Endodermal cell (in vitro differentiated cells): ENCODE data around the gene ABCA7. TPM values are rescaled to one million over a fixed set of nuclear protein-coding genes. Genes with fewer than 3 reads are reported as not detected.

Experiments
- DNase-seq: peaks from one replicate; pipeline ENCODE4 v3.0.0-alpha.2; 2017
- H3K27ac ChIP-seq: 2 replicates; pipeline ENCODE4 v1.5.1; 2013; ENCODE audit warnings: mild to moderate bottlenecking, low read depth, low read length, moderate library complexity
- H3K27me3 ChIP-seq: 2 replicates; pipeline ENCODE4 v1.6.1; 2013; ENCODE audit warnings: mild to moderate bottlenecking, low read length, moderate library complexity; ENCODE audit not compliant: insufficient read depth, control insufficient read depth, poor library complexity, severe bottlenecking
- H3K36me3 ChIP-seq: 2 replicates; pipeline ENCODE4 v1.7.0; 2013; ENCODE audit warnings: mild to moderate bottlenecking, low read length, moderate library complexity; ENCODE audit not compliant: control insufficient read depth, insufficient read depth
- H3K4me1 ChIP-seq: one replicate; pipeline ENCODE4 v1.7.0; 2013; ENCODE audit warnings: low read length; ENCODE audit not compliant: control insufficient read depth, insufficient read depth
- H3K4me3 ChIP-seq: 2 replicates; pipeline ENCODE4 v1.5.1; 2013; ENCODE audit warnings: mild to moderate bottlenecking, low read length, moderate library complexity
- H3K9ac ChIP-seq: 2 replicates; pipeline ENCODE4 v1.6.1; 2013; ENCODE audit warnings: mild to moderate bottlenecking, low read length, moderate library complexity; ENCODE audit not compliant: poor library complexity, severe bottlenecking; ENCODE audit errors: extremely low read depth
- H3K9me3 ChIP-seq: 2 replicates; pipeline ENCODE4 v1.6.1; 2013; ENCODE audit warnings: mild to moderate bottlenecking, low read length, moderate library complexity; ENCODE audit not compliant: control insufficient read depth
- H3K27ac Mint-ChIP-seq: 2 replicates; pipeline ENCODE4 v1.8.0; 2020; ENCODE audit warnings: mixed read lengths
- H3K27me3 Mint-ChIP-seq: 2 replicates; pipeline ENCODE4 v1.8.0; 2021; ENCODE audit warnings: mild to moderate bottlenecking, mixed read lengths; ENCODE audit not compliant: insufficient read depth
- H3K36me3 Mint-ChIP-seq: 2 replicates; pipeline ENCODE4 v1.8.0; 2020; ENCODE audit warnings: low read depth, mixed read lengths
- H3K4me1 Mint-ChIP-seq: 2 replicates; pipeline ENCODE4 v1.8.0; 2020; ENCODE audit warnings: mixed read lengths
- H3K4me3 Mint-ChIP-seq: 2 replicates; pipeline ENCODE4 v1.8.0; 2020; ENCODE audit warnings: mild to moderate bottlenecking, moderate library complexity, mixed read lengths
- H3K9me3 Mint-ChIP-seq: 2 replicates; pipeline ENCODE4 v1.8.0; 2020; ENCODE audit warnings: mild to moderate bottlenecking, mixed read lengths
- CTCF ChIP-seq: fragments of 200-600 bp; sonication (generic); conservative IDR thresholded peaks from 2 replicates; pipeline ENCODE4 v1.5.0; 2021; ENCODE audit warnings: antibody characterized with exemption, mild to moderate bottlenecking
- WGBS, 2 experiments: methylation state at CpG; one replicate each; pipeline versions ENCODE4 v1.1.5 to v1.1.7; 2013; ENCODE audit warnings: missing lambda C conversion rate in 2 of 2, mixed read lengths in 1 of 2; ENCODE audit not compliant: insufficient coverage in 1 of 2, insufficient read length in 1 of 2; 5-methylcytosine and 5-hydroxymethylcytosine counted together
- total RNA-seq, 2 donors: library from RNA; stranded (reverse); fragmentation: NEBNext Ultra II Directional in 1 of 2; extraction: Animal tissue kit (Norgen Biotek cat#: 25700) in 1 of 2; gene quantifications; 2 replicates in 1 of 2; 3 replicates in 1 of 2; pipeline ENCODE4 v1.2.1, GENCODE V29; 2021

The ABCA7 gene
- total RNA-seq, 2 donors from 2014 or later: 67.2 to 68.7 TPM

- peak overlapping the region; percentile 68 for H3K4me3 Mint-ChIP-seq
- H3K4me3 ChIP-seq: no peak overlapping the region
Measured at GRCh38 chr19:1084024-1084868, 44.3 kb downstream of the ABCA7 start.

GRCh38 chr19:1085053-1085658 lies 45.2 kb downstream of the ABCA7 start:
- TF ChIP-seq CTCF: no peak
- H3K27me3 ChIP-seq: no peaks in the 10 kb centered on the region
- H3K36me3 Mint-ChIP-seq: peaks cover 16% of the 10 kb centered on the region
- peaks cover 10% of the 10 kb centered on the region for H3K36me3 ChIP-seq
- no peak overlapping the region for H3K9ac ChIP-seq
- no peak overlapping the region for H3K4me3 ChIP-seq
- WGBS, 2 experiments: 71 to 80% methylated on average over 4 to 6 of the region's 8 CpGs
- H3K9me3 ChIP-seq: no peaks in the 10 kb centered on the region
- H3K4me1 ChIP-seq: no peaks in the 10 kb centered on the region
- no peak overlapping the region for H3K27ac Mint-ChIP-seq
- H3K9me3 Mint-ChIP-seq: no peaks in the 10 kb centered on the region
- H3K4me1 Mint-ChIP-seq: peaks cover 1% of the 10 kb centered on the region
- H3K27ac ChIP-seq: no peak overlapping the region
- no peak overlapping the region for H3K4me3 Mint-ChIP-seq
- H3K27me3 Mint-ChIP-seq: no peaks in the 10 kb centered on the region
- DNase-seq: no peak

More at GRCh38 chr19:1084024-1084868, 44.3 kb downstream of the ABCA7 start:
- Histone ChIP-seq H3K4me1 (no peaks in the 10 kb centered on the region), H3K9ac (no peak overlapping the region), H3K27ac (no peak overlapping the region), H3K9me3 (no peaks in the 10 kb centered on the region), H3K27me3 (no peaks in the 10 kb centered on the region), H3K36me3 (peaks cover 10% of the 10 kb centered on the region)
- H3K4me1 Mint-ChIP-seq: peaks cover 1% of the 10 kb centered on the region
- WGBS, 2 experiments: 95 to 96% methylated on average over 33 to 43 of the region's 43 CpGs
- H3K27ac Mint-ChIP-seq: no peak overlapping the region
- H3K9me3 Mint-ChIP-seq: no peaks in the 10 kb centered on the region
- TF ChIP-seq CTCF: no peak
- H3K27me3 Mint-ChIP-seq: no peaks in the 10 kb centered on the region
- no peak for DNase-seq
- H3K36me3 Mint-ChIP-seq: peaks cover 16% of the 10 kb centered on the region

- Histone ChIP-seq H3K9ac (no peak overlapping the region), H3K4me3 (no peak overlapping the region), H3K4me1 (no peaks in the 10 kb centered on the region), H3K27ac (peak overlapping the region; percentile 38), H3K27me3 (no peaks in the 10 kb centered on the region), H3K9me3 (no peaks in the 10 kb centered on the region), H3K36me3 (peaks cover 13% of the 10 kb centered on the region)
- no peak for DNase-seq
- H3K36me3 Mint-ChIP-seq: peaks cover 20% of the 10 kb centered on the region
- H3K4me1 Mint-ChIP-seq: peaks cover 1% of the 10 kb centered on the region
- H3K9me3 Mint-ChIP-seq: no peaks in the 10 kb centered on the region
- WGBS, 2 experiments: 93% methylated on average over 23 to 38 of the region's 38 CpGs
- H3K27me3 Mint-ChIP-seq: no peaks in the 10 kb centered on the region
- H3K4me3 Mint-ChIP-seq: no peak overlapping the region
- no peak overlapping the region for H3K27ac Mint-ChIP-seq
- no peak for TF ChIP-seq CTCF
Measured at GRCh38 chr19:1085676-1086442, 46.0 kb downstream of the ABCA7 start.
